ENCODE results near the gene PRPF39. TPM values are rescaled to one million over a fixed set of nuclear protein-coding genes. Genes with fewer than 3 reads are reported as not detected.

Gene PRPF39
- total RNA-seq, 1 experiment from 2014 or later = 59.8 TPM

- Mint-ChIP-seq H3K36me3 (ENCODE audit: insufficient read depth in 1 of 3, low read depth in 3 of 3) (peaks cover 21 to 42% (median 36%) of the 10 kb centered on the region in 3 experiments), H3K4me3 (no peak overlapping the region), H3K27ac (no peak overlapping the region), H3K9me3 (peaks cover 7 to 14% of the 10 kb centered on the region in 2 experiments), H3K4me1 (no peaks in the 10 kb centered on the region), H3K27me3 (ENCODE audit: low read depth) (no peaks in the 10 kb centered on the region)
- Histone ChIP-seq H2AK5ac (ENCODE audit: insufficient read length, low read length) (no peak overlapping the region), H3T11ph (ENCODE audit: low read length) (no peak overlapping the region), H2BK120ac (ENCODE audit: low read depth, low read length, poor library complexity, severe bottlenecking) (no peak overlapping the region), H3K27me3 (ENCODE audit: insufficient read depth, low read length) (no peaks in the 10 kb centered on the region), H3K4ac (ENCODE audit: low read depth, low read length) (no peak overlapping the region), H2BK12ac (ENCODE audit: insufficient read length, low read depth, low read length) (no peak overlapping the region), H2AFZ (ENCODE audit: low read length) (no peak overlapping the region), H2BK20ac (ENCODE audit: low read depth, low read length, poor library complexity, severe bottlenecking) (no peak overlapping the region), H4K5ac (ENCODE audit: insufficient read length, low read depth, low read length) (no peak overlapping the region), H3K18ac (ENCODE audit: insufficient read length, low read depth, low read length) (no peak overlapping the region), H3K56ac (ENCODE audit: insufficient read length, low read depth, low read length) (no peak overlapping the region), H3K4me1 (ENCODE audit: insufficient read depth, low read length) (no peaks in the 10 kb centered on the region), H3K23me2 (ENCODE audit: insufficient read length, low read depth, low read length, poor library complexity, severe bottlenecking) (no peaks in the 10 kb centered on the region), H3K79me1 (ENCODE audit: insufficient read depth, low read depth, low read length, poor library complexity, severe bottlenecking) (no peaks in the 10 kb centered on the region), H2BK15ac (ENCODE audit: low read depth, low read length) (no peak overlapping the region), H4K91ac (ENCODE audit: insufficient read length, low read depth, low read length) (no peak overlapping the region), H4K8ac (replicated peaks; ENCODE audit: insufficient read length, low read depth, low read length) (no peak overlapping the region), H3K79me2 (ENCODE audit: insufficient read depth, low read length) (no peaks in the 10 kb centered on the region), H3K4me2 (ENCODE audit: insufficient read depth, insufficient read length, low read length) (no peak overlapping the region), H3K9me3 (ENCODE audit: control insufficient read depth, low read depth, low read length) (peaks cover 18% of the 10 kb centered on the region), H4K20me1 (ENCODE audit: control insufficient read depth, insufficient read depth, insufficient read length) (no peaks in the 10 kb centered on the region), H3K14ac (ENCODE audit: insufficient read depth, low read length) (no peak overlapping the region), H3K27ac (ENCODE audit: insufficient read length, low read depth, low read length) (no peak overlapping the region), H2BK5ac (ENCODE audit: insufficient read length, low read length) (no peak overlapping the region), H3K23ac (ENCODE audit: insufficient read length, low read depth, low read length) (no peak overlapping the region), H3K9ac (ENCODE audit: extremely low read depth, insufficient read length, low read length) (no peak overlapping the region)
- no peak for DNase-seq
- TF ChIP-seq, protein P1, sequence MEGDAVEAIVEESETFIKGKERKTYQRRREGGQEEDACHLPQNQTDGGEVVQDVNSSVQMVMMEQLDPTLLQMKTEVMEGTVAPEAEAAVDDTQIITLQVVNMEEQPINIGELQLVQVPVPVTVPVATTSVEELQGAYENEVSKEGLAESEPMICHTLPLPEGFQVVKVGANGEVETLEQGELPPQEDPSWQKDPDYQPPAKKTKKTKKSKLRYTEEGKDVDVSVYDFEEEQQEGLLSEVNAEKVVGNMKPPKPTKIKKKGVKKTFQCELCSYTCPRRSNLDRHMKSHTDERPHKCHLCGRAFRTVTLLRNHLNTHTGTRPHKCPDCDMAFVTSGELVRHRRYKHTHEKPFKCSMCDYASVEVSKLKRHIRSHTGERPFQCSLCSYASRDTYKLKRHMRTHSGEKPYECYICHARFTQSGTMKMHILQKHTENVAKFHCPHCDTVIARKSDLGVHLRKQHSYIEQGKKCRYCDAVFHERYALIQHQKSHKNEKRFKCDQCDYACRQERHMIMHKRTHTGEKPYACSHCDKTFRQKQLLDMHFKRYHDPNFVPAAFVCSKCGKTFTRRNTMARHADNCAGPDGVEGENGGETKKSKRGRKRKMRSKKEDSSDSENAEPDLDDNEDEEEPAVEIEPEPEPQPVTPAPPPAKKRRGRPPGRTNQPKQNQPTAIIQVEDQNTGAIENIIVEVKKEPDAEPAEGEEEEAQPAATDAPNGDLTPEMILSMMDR (conservative IDR thresholded peaks at IDR 0.05) = no peak
These were observed 49.2 kb upstream of the PRPF39 start for GRCh38 chr14:45034730-45035129.

Measured in H9 (cell line).